ENCODE measurements around the gene GAS7. TPM values are rescaled to one million over a fixed set of nuclear protein-coding genes. Genes with fewer than 3 reads are reported as not detected.

Gene GAS7
- total and polyA plus RNA-seq, 2 donors (not counting 1 experiment from before 2014, with no cell fraction given): 3.4 to 13.6 TPM

DNA sequence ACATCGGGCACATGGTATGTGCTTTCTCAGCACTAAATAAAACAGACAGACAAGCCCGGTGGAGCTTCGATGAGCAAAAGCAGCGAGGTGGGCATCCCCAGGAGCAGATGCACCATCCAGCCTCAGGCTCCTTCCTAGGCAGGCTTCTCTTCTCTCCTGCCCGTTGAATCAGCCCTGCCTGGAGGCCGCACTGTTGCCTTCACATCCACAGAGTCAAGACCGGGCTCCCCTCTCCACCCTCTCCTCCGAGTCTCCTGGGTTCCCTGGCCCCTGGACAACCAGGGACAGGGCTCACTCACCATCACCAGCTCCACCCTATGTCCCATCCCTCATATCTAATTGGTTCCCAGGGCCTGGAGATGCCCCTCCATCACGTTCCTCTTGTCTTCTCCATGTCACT is 213.6 kb downstream of the GAS7 start:
- ATAC-seq (ENCODE audit: low read depth): no peak
- Histone ChIP-seq H3K4me2 (replicated peaks; ENCODE audit: low read depth, low read length, poor library complexity, severe bottlenecking) (no peak overlapping the region), H3K79me2 (ENCODE audit: control insufficient read depth, insufficient read depth, low read length) (peaks cover 10% of the 10 kb centered on the region), H4K20me1 (ENCODE audit: control insufficient read depth, insufficient read depth, low read length, poor library complexity, severe bottlenecking) (no peaks in the 10 kb centered on the region), H3K27ac (ENCODE audit: low read length in 2 of 2) (no peak overlapping the region), H3K9me3 (ENCODE audit: control extremely low read depth in 1 of 3, control insufficient read depth in 2 of 3, insufficient read depth in 1 of 3, low read length in 2 of 3) (peaks cover 0 to 7% (median 0%) of the 10 kb centered on the region in 3 donors), H3K36me3 (replicated peaks in 1 of 2; ENCODE audit: control extremely low read depth in 1 of 2, control insufficient read depth in 1 of 2, extremely low read depth in 1 of 2, insufficient read depth in 2 of 2, low read length in 1 of 2) (no peaks in the 10 kb centered on the region), H3K27me3 (replicated peaks in 1 of 4; ENCODE audit: control extremely low read depth in 1 of 4, control insufficient read depth in 3 of 4, insufficient read depth in 4 of 4, low read length in 3 of 4) (no peaks in the 10 kb centered on the region), H3K4me3 (ENCODE audit: control extremely low read depth in 1 of 5, extremely low read depth in 1 of 5, insufficient read depth in 1 of 5, low read depth in 2 of 5, low read length in 4 of 5) (no peak overlapping the region), H3K9ac (ENCODE audit: low read length) (no peak overlapping the region), H3K4me1 (ENCODE audit: control insufficient read depth in 2 of 2, insufficient read depth in 2 of 2, low read length in 2 of 2) (peaks cover 5% of the 10 kb centered on the region in 2 donors), H2AFZ (ENCODE audit: insufficient read depth, low read depth, low read length, poor library complexity, severe bottlenecking) (no peak overlapping the region)
- Mint-ChIP-seq H3K27ac (no peak overlapping the region), H3K9me3 (ENCODE audit: insufficient read depth) (no peaks in the 10 kb centered on the region), H3K27me3 (no peaks in the 10 kb centered on the region), H3K4me3 (no peak overlapping the region), H3K4me1 (peaks cover 11% of the 10 kb centered on the region)
- DNase-seq: no peak
- intact Hi-C loops (cut with micrococcal nuclease): loop anchor here (5.0 kb wide), 2 partner anchors 63 to 243 kb away; no protein-coding TSS in a partner anchor
- WGBS (ENCODE audit: insufficient coverage): 95% methylated on average over 9 of the region's 9 CpGs
- TF ChIP-seq EZH2 (IDR thresholded peaks at IDR 0.05; ENCODE audit: borderline replicate concordance, insufficient read depth, low read depth, low read length, poor library complexity, severe bottlenecking): no peak
- TF ChIP-seq, protein P1, sequence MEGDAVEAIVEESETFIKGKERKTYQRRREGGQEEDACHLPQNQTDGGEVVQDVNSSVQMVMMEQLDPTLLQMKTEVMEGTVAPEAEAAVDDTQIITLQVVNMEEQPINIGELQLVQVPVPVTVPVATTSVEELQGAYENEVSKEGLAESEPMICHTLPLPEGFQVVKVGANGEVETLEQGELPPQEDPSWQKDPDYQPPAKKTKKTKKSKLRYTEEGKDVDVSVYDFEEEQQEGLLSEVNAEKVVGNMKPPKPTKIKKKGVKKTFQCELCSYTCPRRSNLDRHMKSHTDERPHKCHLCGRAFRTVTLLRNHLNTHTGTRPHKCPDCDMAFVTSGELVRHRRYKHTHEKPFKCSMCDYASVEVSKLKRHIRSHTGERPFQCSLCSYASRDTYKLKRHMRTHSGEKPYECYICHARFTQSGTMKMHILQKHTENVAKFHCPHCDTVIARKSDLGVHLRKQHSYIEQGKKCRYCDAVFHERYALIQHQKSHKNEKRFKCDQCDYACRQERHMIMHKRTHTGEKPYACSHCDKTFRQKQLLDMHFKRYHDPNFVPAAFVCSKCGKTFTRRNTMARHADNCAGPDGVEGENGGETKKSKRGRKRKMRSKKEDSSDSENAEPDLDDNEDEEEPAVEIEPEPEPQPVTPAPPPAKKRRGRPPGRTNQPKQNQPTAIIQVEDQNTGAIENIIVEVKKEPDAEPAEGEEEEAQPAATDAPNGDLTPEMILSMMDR (IDR thresholded peaks at IDR 0.05): no peak
- ChIA-PET POLR2A (no interaction called here), CTCF (interaction anchor here (1.1 to 1.4 kb wide), 2 partner anchors 13 to 21 kb away, joined by 3 to 4 read pairs; no protein-coding TSS in a partner anchor)

DNA sequence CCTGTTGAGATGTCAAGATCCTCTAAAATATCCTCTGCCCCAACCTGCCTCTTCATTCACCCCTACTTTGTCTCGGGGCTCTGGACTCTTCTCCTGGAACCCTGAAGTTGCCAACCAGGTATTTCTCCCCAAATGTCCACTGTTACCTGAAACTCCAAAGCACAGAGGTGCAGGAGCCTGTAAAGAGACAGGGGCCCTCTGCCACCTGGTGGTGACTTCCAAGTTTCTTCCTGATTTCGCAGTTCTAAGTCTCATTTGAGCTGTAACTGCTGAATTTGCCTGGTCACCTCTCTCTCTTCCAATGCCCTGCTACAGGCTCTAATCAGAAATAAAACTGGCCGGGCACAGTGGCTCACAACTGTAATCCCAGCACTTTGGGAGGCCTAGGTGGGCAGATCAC is 216.2 kb downstream of the GAS7 start:
- ChIA-PET POLR2A (no interaction called here), CTCF (interaction anchor here (1.0 to 1.3 kb wide), 2 partner anchors 14 to 80 kb away, joined by 3 read pairs; no protein-coding TSS in a partner anchor)
- Mint-ChIP-seq H3K27ac (no peak overlapping the region), H3K4me3 (no peak overlapping the region), H3K27me3 (no peaks in the 10 kb centered on the region), H3K4me1 (peaks cover 5% of the 10 kb centered on the region), H3K9me3 (ENCODE audit: insufficient read depth) (no peaks in the 10 kb centered on the region)
- Histone ChIP-seq H3K4me2 (replicated peaks; ENCODE audit: low read depth, low read length, poor library complexity, severe bottlenecking) (no peak overlapping the region), H2AFZ (ENCODE audit: insufficient read depth, low read depth, low read length, poor library complexity, severe bottlenecking) (no peak overlapping the region), H3K9me3 (ENCODE audit: control extremely low read depth in 1 of 3, control insufficient read depth in 2 of 3, insufficient read depth in 1 of 3, low read length in 2 of 3) (no peaks in the 10 kb centered on the region), H3K79me2 (ENCODE audit: control insufficient read depth, insufficient read depth, low read length) (peaks cover 5% of the 10 kb centered on the region), H3K9ac (ENCODE audit: low read length) (no peak overlapping the region), H3K36me3 (replicated peaks in 1 of 2; ENCODE audit: control extremely low read depth in 1 of 2, control insufficient read depth in 1 of 2, extremely low read depth in 1 of 2, insufficient read depth in 2 of 2, low read length in 1 of 2) (no peaks in the 10 kb centered on the region), H3K4me1 (ENCODE audit: control insufficient read depth in 2 of 2, insufficient read depth in 2 of 2, low read length in 2 of 2) (no peaks in the 10 kb centered on the region), H3K27ac (ENCODE audit: low read length in 2 of 2) (no peak overlapping the region), H3K4me3 (ENCODE audit: control extremely low read depth in 1 of 5, extremely low read depth in 1 of 5, insufficient read depth in 1 of 5, low read depth in 2 of 5, low read length in 4 of 5) (no peak overlapping the region), H3K27me3 (replicated peaks in 1 of 4; ENCODE audit: control extremely low read depth in 1 of 4, control insufficient read depth in 3 of 4, insufficient read depth in 4 of 4, low read length in 3 of 4) (no peaks in the 10 kb centered on the region), H4K20me1 (ENCODE audit: control insufficient read depth, insufficient read depth, low read length, poor library complexity, severe bottlenecking) (no peaks in the 10 kb centered on the region)
- DNase-seq (no peak), ATAC-seq (ENCODE audit: low read depth) (no peak)
- intact Hi-C loops (cut with micrococcal nuclease): loop anchor here (5.0 kb wide), 1 partner anchor 245 kb away; no protein-coding TSS in a partner anchor
- TF ChIP-seq EZH2 (IDR thresholded peaks at IDR 0.05; ENCODE audit: borderline replicate concordance, insufficient read depth, low read depth, low read length, poor library complexity, severe bottlenecking): no peak
- 71% methylated on average over 3 of the region's 3 CpGs for WGBS (ENCODE audit: insufficient coverage)

Data from B cell (primary cell).